H1 (cell line): ENCODE results near the gene PGBD5. TPM values are rescaled to one million over a fixed set of nuclear protein-coding genes. Genes with fewer than 3 reads are reported as not detected.

Source experiments
- ATF3 ChIP-seq: IDR thresholded peaks from 2 replicates; pipeline ENCODE4 v1.6.1; 2011; ENCODE audit warnings: low read depth, mild to moderate bottlenecking, low read length; ENCODE audit not compliant: insufficient read depth
- BRCA1 ChIP-seq: IDR thresholded peaks from 2 replicates; pipeline ENCODE4 v1.6.1; 2012; ENCODE audit warnings: low read depth, low read length, improper control_type of control experiment
- CHD7 ChIP-seq: fragments of 300-600 bp; sonication (generic); IDR thresholded peaks from 2 replicates; pipeline ENCODE4 v1.7.1; 2012; ENCODE audit warnings: low read length, moderate library complexity, mild to moderate bottlenecking, inconsistent platforms; ENCODE audit not compliant: insufficient replicate concordance
- KDM5A ChIP-seq: fragments of 200-600 bp; IDR thresholded peaks from 2 replicates; pipeline ENCODE4 v1.7.1; 2012; ENCODE audit warnings: mild to moderate bottlenecking, low read length, inconsistent platforms, mixed read lengths
- RBBP5 ChIP-seq: IDR thresholded peaks from 2 replicates; pipeline ENCODE4 v1.7.1; 2012; ENCODE audit warnings: low read depth, mild to moderate bottlenecking, inconsistent platforms, low read length, moderate library complexity, borderline replicate concordance
- ZNF274 ChIP-seq: IDR thresholded peaks from 2 replicates; pipeline ENCODE4 v1.7.0; 2012; ENCODE audit warnings: low read length, borderline replicate concordance; ENCODE audit errors: extremely low read depth
- polyA plus RNA-seq, 7 experiments: library from polyadenylated mRNA; depleted of rRNA in 3 of 7; stranded (reverse) in 5 of 7; unstranded in 2 of 7; fragments of >200 nt in 5 of 7; fragments of 200-250 nt in 2 of 7; gene quantifications; 1 replicate in 5 of 7; 2 replicates in 1 of 7; 4 replicates in 1 of 7; pipeline versions ENCODE4 v1.2.1 to v1.2.3, GENCODE V29; 2011 to 2013; ENCODE audit warnings: missing spikeins in 2 of 7, mixed read lengths in 2 of 7
- total RNA-seq: library from RNA; stranded (reverse); fragmentation: NEBNext Ultra II Directional; extraction: Animal tissue kit (Norgen Biotek cat#: 25700); gene quantifications from 2 replicates; pipeline ENCODE4 v1.2.1, GENCODE V29; 2021

Gene PGBD5
- total and polyA plus RNA-seq, 2 of the 8 experiments (the other 6 are each of a cell fraction or from before 2014, with no cell fraction given), result 16.3 to 18.4 TPM

- TF ChIP-seq CHD7 (no peak), ATF3 (no peak), ZNF274 (no peak), RBBP5 (no peak), KDM5A (no peak), BRCA1 (no peak)
Observed at GRCh38 chr1:230416430-230416829, 9.7 kb downstream of the PGBD5 start (continued).
